ENCODE measurements around the gene EEF1AKMT3. TPM values are rescaled to one million over a fixed set of nuclear protein-coding genes. Genes with fewer than 3 reads are reported as not detected.

The EEF1AKMT3 gene
- total and polyA plus RNA-seq, 2 donors: 1.3 to 2.4 TPM

DNA sequence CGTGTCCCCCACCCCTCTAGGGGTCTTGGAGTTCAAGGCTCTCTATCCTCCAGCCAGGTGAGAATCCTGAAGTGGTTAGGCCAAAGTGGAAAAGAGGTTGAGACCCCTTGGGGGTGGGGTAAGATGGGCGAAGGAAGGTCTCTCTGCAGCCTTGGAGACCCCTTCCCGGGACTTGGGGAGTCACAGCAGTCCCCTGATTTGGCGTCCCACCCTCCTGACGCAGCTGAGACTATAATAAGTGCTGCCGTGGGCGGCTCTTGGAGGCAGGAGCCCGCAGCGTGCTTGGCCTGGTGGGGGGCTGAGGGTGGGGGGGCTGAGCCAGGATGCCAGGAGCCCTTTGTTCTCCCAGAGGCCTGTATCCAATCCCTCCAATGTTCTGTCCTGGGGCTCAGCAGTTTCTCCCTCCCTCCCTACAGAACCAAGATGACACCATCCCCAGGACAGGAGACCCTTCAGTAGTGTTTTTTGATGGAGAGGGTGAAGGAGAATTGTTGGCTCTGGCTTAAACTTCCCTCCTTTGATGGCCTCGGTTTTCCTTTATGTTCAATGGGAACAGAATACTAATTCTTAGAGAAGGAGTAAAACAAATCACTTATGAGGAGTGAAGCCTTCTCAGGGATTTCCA, 32.4 kb upstream of the EEF1AKMT3 start:
- Histone ChIP-seq H3K4me1 (ENCODE audit: control insufficient read depth in 2 of 2, insufficient read depth in 2 of 2, low read length in 2 of 2) (peaks cover 29 to 52% of the 10 kb centered on the region in 2 donors), H3K36me3 (ENCODE audit: control insufficient read depth in 2 of 2, insufficient read depth in 2 of 2, low read length in 1 of 2) (peaks cover 13 to 27% of the 10 kb centered on the region in 2 donors), H3K4me3 (ENCODE audit: low read length in 2 of 2) (no peak overlapping the region), H3K27ac (ENCODE audit: low read depth in 1 of 2, low read length in 1 of 2) (no peak overlapping the region), H3K9me3 (ENCODE audit: control insufficient read depth in 2 of 2, insufficient read depth in 1 of 2, low read length in 1 of 2) (no peaks in the 10 kb centered on the region), H3K27me3 (ENCODE audit: control insufficient read depth in 2 of 2, insufficient read depth in 1 of 2, low read length in 1 of 2) (peaks cover 0 to 24% of the 10 kb centered on the region in 2 donors)
- 91% methylated on average over 10 of the region's 10 CpGs for WGBS
- no peak for DNase-seq (ENCODE audit: low read depth in 6 of 9, low spot score in 9 of 9)

DNA sequence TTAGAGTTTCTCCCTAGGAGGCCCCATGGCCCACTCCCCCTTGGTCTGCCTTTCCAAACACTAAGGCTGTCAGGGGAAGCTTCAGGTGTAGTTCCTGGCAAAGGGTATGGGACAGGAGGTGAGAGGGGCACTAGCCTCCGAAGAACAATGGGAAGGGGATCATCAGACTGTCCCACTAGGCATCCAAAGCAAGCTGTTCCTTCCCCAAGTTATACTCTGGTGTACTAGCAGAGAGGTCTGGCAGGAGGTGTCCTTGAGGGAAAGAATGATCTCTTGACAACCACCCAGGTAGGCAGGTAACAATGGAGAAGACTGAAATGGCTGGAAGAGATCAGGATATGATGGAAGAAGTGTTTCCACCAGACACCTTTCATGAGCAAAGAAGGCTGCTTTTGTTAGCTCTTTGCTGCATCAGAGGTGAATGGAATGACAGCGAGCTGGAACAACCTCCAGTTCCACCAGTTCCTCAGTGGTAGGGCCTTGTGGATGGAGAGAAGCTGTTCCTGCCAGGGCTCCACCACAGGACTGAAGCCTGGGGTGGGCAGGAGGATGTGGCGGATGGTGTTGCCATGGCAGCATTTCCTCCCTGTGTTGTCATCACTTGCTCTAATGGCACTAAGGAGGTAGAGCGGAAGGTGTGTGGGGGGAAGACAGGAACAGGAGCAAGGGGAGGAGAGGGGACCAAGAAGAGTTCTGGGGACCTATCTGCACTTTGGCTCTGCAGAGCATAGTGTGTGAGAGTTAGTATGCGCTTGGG, 31.6 kb upstream of the EEF1AKMT3 start:
- H3K9me3 ChIP-seq (ENCODE audit: control insufficient read depth in 2 of 2, insufficient read depth in 1 of 2, low read length in 1 of 2): no peaks in the 10 kb centered on the region
- peaks cover 33 to 60% of the 10 kb centered on the region in 2 donors for H3K4me1 ChIP-seq (ENCODE audit: control insufficient read depth in 2 of 2, insufficient read depth in 2 of 2, low read length in 2 of 2)
- peaks cover 0 to 24% of the 10 kb centered on the region in 2 donors for H3K27me3 ChIP-seq (ENCODE audit: control insufficient read depth in 2 of 2, insufficient read depth in 1 of 2, low read length in 1 of 2)
- DNase-seq (ENCODE audit: low read depth in 6 of 9, low spot score in 9 of 9): peak in 8 of 9 donors; percentile 77 to 94 (median 82)
- H3K4me3 ChIP-seq (ENCODE audit: low read length in 2 of 2): peak overlapping the region; percentile 57 to 58
- peak overlapping the region; percentile 6 to 82 for H3K27ac ChIP-seq (ENCODE audit: low read depth in 1 of 2, low read length in 1 of 2)
- H3K36me3 ChIP-seq (ENCODE audit: control insufficient read depth in 2 of 2, insufficient read depth in 2 of 2, low read length in 1 of 2): peaks cover 9 to 25% of the 10 kb centered on the region in 2 donors
- WGBS: 17% methylated on average over 5 of the region's 5 CpGs

DNA sequence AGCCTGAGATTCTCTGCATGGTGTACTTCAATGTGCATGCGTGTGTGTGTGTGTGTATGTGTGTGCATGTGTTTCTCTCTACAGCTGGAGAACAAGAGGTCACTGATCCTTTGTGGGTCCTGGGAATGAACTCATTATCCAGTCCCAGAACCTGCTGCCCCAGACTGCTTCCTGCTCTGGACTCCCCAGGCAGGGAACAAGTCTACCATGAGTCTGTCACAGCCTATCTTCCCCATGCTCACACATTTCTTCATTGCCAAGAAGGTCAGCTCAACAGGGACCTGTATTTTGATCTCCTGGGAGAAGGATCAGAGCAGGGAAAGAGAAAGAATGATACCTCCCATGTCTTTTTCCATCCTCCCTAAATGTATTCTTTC, 31.0 kb upstream of the EEF1AKMT3 start:
- H3K4me1 ChIP-seq (ENCODE audit: control insufficient read depth in 2 of 2, insufficient read depth in 2 of 2, low read length in 2 of 2): peaks cover 34 to 60% of the 10 kb centered on the region in 2 donors
- DNase-seq (ENCODE audit: low read depth in 6 of 9, low spot score in 9 of 9): no peak
- H3K4me3 ChIP-seq (ENCODE audit: low read length in 2 of 2): peak overlapping the region; percentile 57 to 58
- peaks cover 13 to 21% of the 10 kb centered on the region in 2 donors for H3K36me3 ChIP-seq (ENCODE audit: control insufficient read depth in 2 of 2, insufficient read depth in 2 of 2, low read length in 1 of 2)
- peak overlapping the region; percentile 60 to 82 for H3K27ac ChIP-seq (ENCODE audit: low read depth in 1 of 2, low read length in 1 of 2)
- 12% methylated on average over 1 of the region's 1 CpG for WGBS
- peaks cover 0 to 20% of the 10 kb centered on the region in 2 donors for H3K27me3 ChIP-seq (ENCODE audit: control insufficient read depth in 2 of 2, insufficient read depth in 1 of 2, low read length in 1 of 2)
- no peaks in the 10 kb centered on the region for H3K9me3 ChIP-seq (ENCODE audit: control insufficient read depth in 2 of 2, insufficient read depth in 1 of 2, low read length in 1 of 2)

DNA sequence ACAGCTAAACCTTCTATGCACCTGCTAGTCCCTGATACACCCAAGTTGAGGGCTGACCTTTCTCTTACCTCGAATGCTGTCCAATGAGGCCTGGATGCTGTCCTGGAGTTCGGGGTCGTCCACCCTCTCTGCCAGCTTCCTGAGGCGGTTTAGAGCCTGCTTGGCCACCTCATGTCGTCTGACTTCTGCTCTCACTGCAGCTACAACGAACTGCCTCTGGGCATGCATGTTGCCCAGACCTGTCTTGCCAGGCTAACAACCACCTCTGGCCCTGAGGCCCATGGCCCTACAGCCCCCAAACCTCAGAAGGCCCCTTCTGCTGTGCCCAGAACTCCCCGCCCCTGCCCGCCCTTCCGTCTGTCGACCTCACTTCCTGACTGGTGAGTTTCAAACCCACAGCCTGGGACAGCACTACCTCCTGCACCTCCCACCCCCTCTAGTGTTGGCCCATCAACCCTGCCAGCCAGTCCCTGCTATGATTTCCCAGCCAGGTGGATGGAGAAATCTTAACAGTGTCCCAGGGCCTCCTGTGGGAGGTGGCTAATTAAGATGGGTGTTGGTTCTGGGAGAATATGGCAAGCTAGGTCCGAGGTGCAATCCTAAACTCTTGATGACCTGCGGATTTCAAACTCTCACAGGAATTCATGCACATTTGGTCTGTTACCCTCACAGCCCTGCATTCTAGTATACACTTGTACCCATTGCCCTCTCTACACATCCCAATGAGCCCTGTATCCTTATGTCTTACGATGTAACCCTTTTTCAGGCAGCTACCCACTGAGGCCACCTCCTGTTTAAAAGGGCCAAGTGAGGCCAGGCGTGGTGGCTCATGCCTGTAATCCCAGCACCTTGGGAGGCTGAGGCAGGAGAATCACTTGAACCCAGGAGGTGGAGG, 30.3 kb upstream of the EEF1AKMT3 start:
- Histone ChIP-seq H3K27me3 (ENCODE audit: control insufficient read depth in 2 of 2, insufficient read depth in 1 of 2, low read length in 1 of 2) (peaks cover 0 to 15% of the 10 kb centered on the region in 2 donors), H3K4me1 (ENCODE audit: control insufficient read depth in 2 of 2, insufficient read depth in 2 of 2, low read length in 2 of 2) (peaks cover 34 to 60% of the 10 kb centered on the region in 2 donors)
- peak in 5 of 9 donors; percentile 49 to 82 (median 71) for DNase-seq (ENCODE audit: low read depth in 6 of 9, low spot score in 9 of 9)

DNA sequence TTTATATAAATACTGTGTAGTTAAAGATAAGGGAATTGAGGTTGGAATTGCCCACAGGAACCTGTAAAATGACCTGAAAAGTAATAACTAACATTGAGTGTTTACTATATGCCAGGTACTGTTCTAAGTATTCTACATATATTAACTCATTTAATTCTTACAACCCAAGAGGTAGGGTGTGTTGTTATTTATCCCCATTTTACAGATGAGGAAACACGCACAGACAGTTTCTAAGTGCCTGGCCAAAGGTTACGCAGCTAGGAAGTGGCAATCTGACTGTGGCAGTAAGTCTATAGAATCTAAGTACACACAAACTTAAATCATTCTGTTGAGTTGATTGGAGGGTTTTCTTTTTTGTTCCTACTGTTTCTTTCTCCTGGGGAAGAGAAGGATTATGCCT, 28.6 kb upstream of the EEF1AKMT3 start:
- 95% methylated on average over 2 of the region's 2 CpGs for whole genome bisulfite sequencing
- Histone ChIP-seq H3K27ac (ENCODE audit: low read depth in 1 of 2, low read length in 1 of 2) (peak overlapping the region in 1 of 2 donors; percentile 82), H3K9me3 (ENCODE audit: control insufficient read depth in 2 of 2, insufficient read depth in 1 of 2, low read length in 1 of 2) (no peaks in the 10 kb centered on the region), H3K27me3 (ENCODE audit: control insufficient read depth in 2 of 2, insufficient read depth in 1 of 2, low read length in 1 of 2) (peaks cover 0 to 10% of the 10 kb centered on the region in 2 donors), H3K4me3 (ENCODE audit: low read length in 2 of 2) (no peak overlapping the region), H3K36me3 (ENCODE audit: control insufficient read depth in 2 of 2, insufficient read depth in 2 of 2, low read length in 1 of 2) (peaks cover 17 to 30% of the 10 kb centered on the region in 2 donors), H3K4me1 (ENCODE audit: control insufficient read depth in 2 of 2, insufficient read depth in 2 of 2, low read length in 2 of 2) (peaks cover 34 to 56% of the 10 kb centered on the region in 2 donors)
- no peak for DNase-seq (ENCODE audit: low read depth in 6 of 9, low spot score in 9 of 9)

More for the DNA sequence above, 30.3 kb upstream of the EEF1AKMT3 start:
- Histone ChIP-seq H3K4me3 (ENCODE audit: low read length in 2 of 2) (peak overlapping the region; percentile 57 to 58), H3K27ac (ENCODE audit: low read depth in 1 of 2, low read length in 1 of 2) (peak overlapping the region; percentile 47 to 82), H3K36me3 (ENCODE audit: control insufficient read depth in 2 of 2, insufficient read depth in 2 of 2, low read length in 1 of 2) (peaks cover 16 to 24% of the 10 kb centered on the region in 2 donors), H3K9me3 (ENCODE audit: control insufficient read depth in 2 of 2, insufficient read depth in 1 of 2, low read length in 1 of 2) (no peaks in the 10 kb centered on the region)
- WGBS: 21% methylated on average over 14 of the region's 14 CpGs

DNA sequence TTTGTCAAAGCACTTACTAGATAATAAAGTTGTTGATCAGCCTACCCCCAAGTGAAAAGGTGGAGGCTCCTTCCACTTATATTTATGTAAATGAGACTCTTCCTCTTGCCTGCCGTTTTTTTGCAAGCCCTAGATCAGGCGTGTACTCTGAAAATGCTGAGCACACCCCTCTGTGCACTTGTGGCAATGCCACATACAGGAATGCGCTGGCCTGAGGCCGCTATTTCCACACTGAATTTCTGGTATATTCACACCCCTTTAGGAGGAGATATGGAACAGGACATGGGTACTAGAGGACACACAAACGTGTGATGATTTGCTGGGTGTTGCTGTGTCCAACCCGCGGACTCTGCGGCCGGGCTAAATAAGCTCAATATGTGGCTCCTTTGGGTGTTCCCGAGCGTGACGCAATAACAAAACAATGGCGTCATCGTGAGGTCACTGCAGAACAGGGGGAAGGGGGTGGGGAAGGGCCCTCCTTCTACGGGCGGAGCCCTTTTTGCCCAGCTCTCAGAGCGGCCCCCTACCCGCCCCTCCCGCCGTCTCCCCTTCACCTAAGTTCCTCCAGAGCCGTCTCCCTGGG, 28.1 kb upstream of the EEF1AKMT3 start:
- DNase-seq (ENCODE audit: low read depth in 6 of 9, low spot score in 9 of 9): peak in 1 of 9 donors; percentile 57
- Histone ChIP-seq H3K4me3 (ENCODE audit: low read length in 2 of 2) (peak overlapping the region; percentile 58 to 68), H3K27ac (ENCODE audit: low read depth in 1 of 2, low read length in 1 of 2) (peak overlapping the region; percentile 82 to 89), H3K9me3 (ENCODE audit: control insufficient read depth in 2 of 2, insufficient read depth in 1 of 2, low read length in 1 of 2) (no peaks in the 10 kb centered on the region), H3K27me3 (ENCODE audit: control insufficient read depth in 2 of 2, insufficient read depth in 1 of 2, low read length in 1 of 2) (peaks cover 0 to 4% of the 10 kb centered on the region in 2 donors), H3K36me3 (ENCODE audit: control insufficient read depth in 2 of 2, insufficient read depth in 2 of 2, low read length in 1 of 2) (peaks cover 18 to 35% of the 10 kb centered on the region in 2 donors), H3K4me1 (ENCODE audit: control insufficient read depth in 2 of 2, insufficient read depth in 2 of 2, low read length in 2 of 2) (peaks cover 34 to 51% of the 10 kb centered on the region in 2 donors)
- 12% methylated on average over 21 of the region's 21 CpGs for WGBS

DNA sequence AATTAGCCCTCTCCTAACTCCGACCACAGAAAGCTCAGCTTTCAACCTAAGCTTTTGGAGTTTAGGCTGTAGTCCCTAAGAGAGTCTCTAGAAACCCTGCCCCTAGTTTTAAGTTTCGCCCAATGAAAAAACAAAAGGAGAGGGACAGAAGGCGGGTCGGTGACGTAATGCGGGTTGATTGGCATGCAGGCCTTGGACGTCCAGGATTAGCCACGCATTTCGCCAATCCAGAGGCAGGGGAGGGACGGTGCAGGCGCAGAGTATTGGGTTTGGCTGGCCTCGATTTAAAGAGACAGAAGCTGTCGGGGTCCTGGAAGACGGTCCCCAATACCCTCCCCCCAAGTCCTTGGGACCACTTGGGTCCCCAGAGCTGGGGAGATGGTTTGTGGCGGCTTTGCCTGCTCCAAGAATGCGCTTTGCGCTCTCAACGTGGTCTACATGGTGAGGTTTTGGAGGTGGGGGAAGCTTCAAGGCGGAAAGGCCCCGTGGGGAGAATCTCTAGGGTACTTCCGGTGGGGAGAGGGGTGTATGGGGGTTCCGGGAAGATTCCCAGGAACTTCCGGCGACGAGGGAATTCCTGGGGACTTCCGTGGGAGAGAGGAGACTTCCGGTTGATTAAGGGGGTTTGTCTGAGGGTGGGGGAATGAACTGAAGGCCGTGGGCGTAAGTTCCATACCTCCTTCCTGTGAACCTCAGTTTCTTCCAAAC, 27.5 kb upstream of the EEF1AKMT3 start, which contains the start of gene TSPAN31:
Gene TSPAN31 (plus strand): TSS at position 263 of the 708 bp plus-strand sequence. CDS start 116 bp downstream, at position 379.
- under 1% methylated on average over 29 of the region's 29 CpGs for WGBS
- no peaks in the 10 kb centered on the region for H3K9me3 ChIP-seq (ENCODE audit: control insufficient read depth in 2 of 2, insufficient read depth in 1 of 2, low read length in 1 of 2)
- peak within 1 kb of the TSS; percentile 58 to 68 for H3K4me3 ChIP-seq (ENCODE audit: low read length in 2 of 2)

DNA sequence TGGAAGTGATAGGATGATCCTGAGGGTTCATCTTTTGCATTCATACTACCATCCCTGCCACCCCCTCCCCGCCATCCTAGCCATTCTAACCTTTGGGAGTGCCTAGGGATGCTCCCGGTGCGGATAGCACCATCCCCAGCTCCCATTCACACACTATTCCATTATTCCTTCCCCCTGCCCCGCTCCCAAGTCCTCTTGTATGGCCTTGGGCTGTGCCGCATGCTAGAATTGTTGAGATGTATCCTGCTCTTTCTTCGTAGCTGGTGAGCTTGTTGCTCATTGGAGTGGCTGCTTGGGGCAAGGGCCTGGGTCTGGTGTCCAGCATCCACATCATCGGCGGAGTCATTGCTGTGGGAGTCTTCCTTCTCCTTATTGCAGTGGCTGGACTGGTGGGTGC, 26.9 kb upstream of the EEF1AKMT3 start:
- no peak for DNase-seq (ENCODE audit: low read depth in 6 of 9, low spot score in 9 of 9)
- Histone ChIP-seq H3K27me3 (ENCODE audit: control insufficient read depth in 2 of 2, insufficient read depth in 1 of 2, low read length in 1 of 2) (peaks cover 0 to 2% of the 10 kb centered on the region in 2 donors), H3K9me3 (ENCODE audit: control insufficient read depth in 2 of 2, insufficient read depth in 1 of 2, low read length in 1 of 2) (no peaks in the 10 kb centered on the region), H3K36me3 (ENCODE audit: control insufficient read depth in 2 of 2, insufficient read depth in 2 of 2, low read length in 1 of 2) (peaks cover 14 to 39% of the 10 kb centered on the region in 2 donors), H3K4me1 (ENCODE audit: control insufficient read depth in 2 of 2, insufficient read depth in 2 of 2, low read length in 2 of 2) (peaks cover 28 to 42% of the 10 kb centered on the region in 2 donors), H3K4me3 (ENCODE audit: low read length in 2 of 2) (peak overlapping the region; percentile 58 to 68), H3K27ac (ENCODE audit: low read depth in 1 of 2, low read length in 1 of 2) (peak overlapping the region; percentile 81 to 82)
- 62% methylated on average over 8 of the region's 8 CpGs for WGBS

More for the DNA sequence above, 27.5 kb upstream of the EEF1AKMT3 start, which contains the start of gene TSPAN31:
- H3K27ac ChIP-seq (ENCODE audit: low read depth in 1 of 2, low read length in 1 of 2): peak within 1 kb of the TSS; percentile 82 to 89
- peaks cover 14 to 35% of the 10 kb centered on the region in 2 donors for H3K36me3 ChIP-seq (ENCODE audit: control insufficient read depth in 2 of 2, insufficient read depth in 2 of 2, low read length in 1 of 2)
- H3K4me1 ChIP-seq (ENCODE audit: control insufficient read depth in 2 of 2, insufficient read depth in 2 of 2, low read length in 2 of 2): peaks cover 30 to 45% of the 10 kb centered on the region in 2 donors
- peaks cover 0 to 2% of the 10 kb centered on the region in 2 donors for H3K27me3 ChIP-seq (ENCODE audit: control insufficient read depth in 2 of 2, insufficient read depth in 1 of 2, low read length in 1 of 2)
- peak; percentile 70 to 97 (median 88) for DNase-seq (ENCODE audit: low read depth in 6 of 9, low spot score in 9 of 9)
